Erythroblast (primary cell): ENCODE data around the gene ELANE.
"Not testable (repeated sequence)": the region's sequence is repeated elsewhere in the genome, so short reads cannot be mapped to it uniquely, and the experiment has no call there.

Source experiments
- GATA1 ChIP-seq: IDR thresholded peaks from 2 replicates; pipeline ENCODE4 v1.6.1; 2011; ENCODE audit warnings: low read depth, mild to moderate bottlenecking, control low read depth, low read length, moderate library complexity
- POLR2A ChIP-seq: IDR thresholded peaks from 2 replicates; pipeline ENCODE4 v1.6.1; 2011; ENCODE audit warnings: mild to moderate bottlenecking, low read length

DNA sequence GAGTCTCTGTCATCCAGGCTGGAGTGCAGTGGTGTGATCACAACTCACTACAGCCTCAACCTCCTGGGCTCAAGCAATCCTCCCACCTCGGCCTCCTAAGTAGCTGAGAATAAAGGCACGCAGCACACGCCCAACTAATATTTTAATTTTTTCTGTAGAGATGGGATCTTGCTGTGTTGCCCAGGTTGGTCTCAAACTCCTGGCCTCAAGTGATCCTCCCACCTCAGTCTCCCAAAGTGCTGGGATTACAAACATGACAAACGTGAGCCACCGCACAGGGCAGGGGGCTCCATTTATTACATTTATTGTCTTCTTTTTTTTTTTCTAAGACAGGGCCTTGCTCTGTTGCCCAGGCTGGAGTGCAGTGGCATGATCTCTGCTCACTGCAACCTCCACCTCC lies 31.9 kb upstream of the ELANE start:
- TF ChIP-seq POLR2A, GATA1: not testable (repeated sequence)
